ENCODE data around the gene UGT1A1. TPM values are rescaled to one million over a fixed set of nuclear protein-coding genes. Genes with fewer than 3 reads are reported as not detected.

UGT1A1 gene
- polyA plus RNA-seq, 2 of the 4 experiments (the other 2 are of a cell fraction) = 1.9 TPM

DNA sequence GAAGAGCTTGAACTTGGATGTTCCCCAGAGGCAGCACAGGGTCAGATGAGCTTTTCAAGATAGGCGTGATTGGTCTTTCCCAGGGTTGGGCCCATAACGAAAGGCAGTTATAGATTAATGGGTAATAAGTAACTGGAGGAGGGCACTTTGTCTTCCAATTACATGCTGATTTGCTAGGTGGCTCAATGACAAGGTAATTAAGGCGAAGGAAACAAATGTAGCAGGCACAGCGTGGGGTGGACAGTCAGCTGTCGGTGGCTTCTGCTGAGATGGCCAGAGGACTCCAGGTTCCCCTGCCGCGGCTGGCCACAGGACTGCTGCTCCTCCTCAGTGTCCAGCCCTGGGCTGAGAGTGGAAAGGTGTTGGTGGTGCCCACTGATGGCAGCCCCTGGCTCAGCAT, 41.5 kb upstream of the UGT1A1 start, which contains the start of gene UGT1A4:
Gene UGT1A4, plus strand, starts transcription at position 185 of the 400 bp plus-strand sequence. Its CDS starts 85 bp downstream, at position 270.
- ChIA-PET POLR2A (no interaction called here), CTCF (interaction anchor here (1.1 to 1.4 kb wide), 2 partner anchors 12 to 114 kb away, joined by 4 to 5 read pairs; no protein-coding TSS in a partner anchor)
- ATAC-seq (no peak; a peak in 1 of 6 replicates), FAIRE-seq (no peak), DNase-seq (ENCODE audit: low read depth in 1 of 2, low spot score in 1 of 2) (no peak)
- Histone ChIP-seq H3K9me3 (peaks cover 3% of the 10 kb centered on the region; the same call in 1 of the 3 replicates), H3K27ac (peak within 1 kb of the TSS; percentile 28 to 66; a peak in 4 of 6 replicates), H3K4me2 (no peak within 1 kb of the TSS), H3K4me3 (no peak within 1 kb of the TSS), H3K4me1 (peaks cover 7% of the 10 kb centered on the region; the same call in 1 of the 3 replicates)
- TF ChIP-seq CTCF (IDR thresholded peaks at IDR 0.05) (no peak), EP300 (IDR thresholded peaks at IDR 0.05) (no peak), GATA3 (IDR thresholded peaks at IDR 0.05; ENCODE audit: borderline replicate concordance) (no peak), NPAS2 (CRISPR knock-in tag; IDR thresholded peaks at IDR 0.05; ENCODE audit: borderline replicate concordance) (no peak), CHD4 (IDR thresholded peaks at IDR 0.05; ENCODE audit: borderline replicate concordance) (no peak), HDAC2 (IDR thresholded peaks at IDR 0.05) (no peak), TFCP2L1 (CRISPR knock-in tag; IDR thresholded peaks at IDR 0.05) (no peak), EHF (CRISPR knock-in tag; IDR thresholded peaks at IDR 0.05) (no peak), EHMT2 (IDR thresholded peaks at IDR 0.05; ENCODE audit: low read depth) (no peak), POLR2A (IDR thresholded peaks at IDR 0.05; ENCODE audit: low read length) (no peak), CBX8 (IDR thresholded peaks at IDR 0.05) (no peak), CBX2 (IDR thresholded peaks at IDR 0.05; ENCODE audit: borderline replicate concordance, low read depth) (no peak), MYC (IDR thresholded peaks at IDR 0.05; ENCODE audit: borderline replicate concordance, low read length) (no peak), KDM1A (IDR thresholded peaks at IDR 0.05; ENCODE audit: low read depth) (no peak), PBX3 (IDR thresholded peaks at IDR 0.05) (no peak)
- TF ChIP-seq, protein P1, sequence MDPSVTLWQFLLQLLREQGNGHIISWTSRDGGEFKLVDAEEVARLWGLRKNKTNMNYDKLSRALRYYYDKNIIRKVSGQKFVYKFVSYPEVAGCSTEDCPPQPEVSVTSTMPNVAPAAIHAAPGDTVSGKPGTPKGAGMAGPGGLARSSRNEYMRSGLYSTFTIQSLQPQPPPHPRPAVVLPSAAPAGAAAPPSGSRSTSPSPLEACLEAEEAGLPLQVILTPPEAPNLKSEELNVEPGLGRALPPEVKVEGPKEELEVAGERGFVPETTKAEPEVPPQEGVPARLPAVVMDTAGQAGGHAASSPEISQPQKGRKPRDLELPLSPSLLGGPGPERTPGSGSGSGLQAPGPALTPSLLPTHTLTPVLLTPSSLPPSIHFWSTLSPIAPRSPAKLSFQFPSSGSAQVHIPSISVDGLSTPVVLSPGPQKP (IDR thresholded peaks at IDR 0.05; ENCODE audit: low read depth, low read length) = no peak
- WGBS (ENCODE audit: missing lambda C conversion rate) = 96% methylated on average over 7 of the region's 7 CpGs

GRCh38 chr2:233728723-233729301, 31.3 kb upstream of the UGT1A1 start, which contains the start of gene UGT1A3:
Gene UGT1A3 (plus strand): TSS chr2:233729042. CDS start chr2:233729127, 85 bp downstream.
- Histone ChIP-seq H3K27ac (peak within 1 kb of the TSS; percentile 41 to 60; a peak in 4 of 6 replicates), H3K4me1 (peaks cover 11% of the 10 kb centered on the region; the same call in 2 of the 3 replicates), H3K4me2 (no peak within 1 kb of the TSS), H3K9me3 (0 out of 3 replicates have a peak, but pooled peaks cover 4% of the 10 kb centered on the region), H3K4me3 (no peak within 1 kb of the TSS)
- ChIA-PET POLR2A (no interaction called here), CTCF (interaction anchor here (1.2 to 1.5 kb wide), 2 partner anchors 17 to 155 kb away, joined by 3 to 4 read pairs; no protein-coding TSS in a partner anchor)
- FAIRE-seq = no peak
- 85% methylated on average over 8 of the region's 8 CpGs for WGBS (ENCODE audit: missing lambda C conversion rate)
- ATAC-seq = no peak; a peak in 1 of 6 replicates
- TF ChIP-seq BHLHE40 (IDR thresholded peaks at IDR 0.05; ENCODE audit: low read depth, low read length) = no peak
- no peak for TF ChIP-seq RFX5 (IDR thresholded peaks at IDR 0.05)
- TF ChIP-seq ESRRA (IDR thresholded peaks at IDR 0.05; ENCODE audit: borderline replicate concordance, low read length) = no peak
- no peak for TF ChIP-seq RARB (CRISPR knock-in tag; IDR thresholded peaks at IDR 0.05)
- no peak for TF ChIP-seq KDM1A (IDR thresholded peaks at IDR 0.05; ENCODE audit: low read depth)
- no peak for TF ChIP-seq JUN (IDR thresholded peaks at IDR 0.05)
- no peak for TF ChIP-seq HOXB5 (CRISPR knock-in tag; IDR thresholded peaks at IDR 0.05)
- TF ChIP-seq NR3C1 (IDR thresholded peaks at IDR 0.05) = no peak
- TF ChIP-seq EP300 (IDR thresholded peaks at IDR 0.05) = no peak
- TF ChIP-seq PHF8 (IDR thresholded peaks at IDR 0.05; ENCODE audit: borderline replicate concordance, low read depth) = no peak
- TF ChIP-seq HDAC2 (IDR thresholded peaks at IDR 0.05) = no peak
- TF ChIP-seq, protein P2, sequence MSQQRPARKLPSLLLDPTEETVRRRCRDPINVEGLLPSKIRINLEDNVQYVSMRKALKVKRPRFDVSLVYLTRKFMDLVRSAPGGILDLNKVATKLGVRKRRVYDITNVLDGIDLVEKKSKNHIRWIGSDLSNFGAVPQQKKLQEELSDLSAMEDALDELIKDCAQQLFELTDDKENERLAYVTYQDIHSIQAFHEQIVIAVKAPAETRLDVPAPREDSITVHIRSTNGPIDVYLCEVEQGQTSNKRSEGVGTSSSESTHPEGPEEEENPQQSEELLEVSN (IDR thresholded peaks at IDR 0.05; ENCODE audit: borderline replicate concordance, low read depth) = no peak
- TF ChIP-seq, protein P3, sequence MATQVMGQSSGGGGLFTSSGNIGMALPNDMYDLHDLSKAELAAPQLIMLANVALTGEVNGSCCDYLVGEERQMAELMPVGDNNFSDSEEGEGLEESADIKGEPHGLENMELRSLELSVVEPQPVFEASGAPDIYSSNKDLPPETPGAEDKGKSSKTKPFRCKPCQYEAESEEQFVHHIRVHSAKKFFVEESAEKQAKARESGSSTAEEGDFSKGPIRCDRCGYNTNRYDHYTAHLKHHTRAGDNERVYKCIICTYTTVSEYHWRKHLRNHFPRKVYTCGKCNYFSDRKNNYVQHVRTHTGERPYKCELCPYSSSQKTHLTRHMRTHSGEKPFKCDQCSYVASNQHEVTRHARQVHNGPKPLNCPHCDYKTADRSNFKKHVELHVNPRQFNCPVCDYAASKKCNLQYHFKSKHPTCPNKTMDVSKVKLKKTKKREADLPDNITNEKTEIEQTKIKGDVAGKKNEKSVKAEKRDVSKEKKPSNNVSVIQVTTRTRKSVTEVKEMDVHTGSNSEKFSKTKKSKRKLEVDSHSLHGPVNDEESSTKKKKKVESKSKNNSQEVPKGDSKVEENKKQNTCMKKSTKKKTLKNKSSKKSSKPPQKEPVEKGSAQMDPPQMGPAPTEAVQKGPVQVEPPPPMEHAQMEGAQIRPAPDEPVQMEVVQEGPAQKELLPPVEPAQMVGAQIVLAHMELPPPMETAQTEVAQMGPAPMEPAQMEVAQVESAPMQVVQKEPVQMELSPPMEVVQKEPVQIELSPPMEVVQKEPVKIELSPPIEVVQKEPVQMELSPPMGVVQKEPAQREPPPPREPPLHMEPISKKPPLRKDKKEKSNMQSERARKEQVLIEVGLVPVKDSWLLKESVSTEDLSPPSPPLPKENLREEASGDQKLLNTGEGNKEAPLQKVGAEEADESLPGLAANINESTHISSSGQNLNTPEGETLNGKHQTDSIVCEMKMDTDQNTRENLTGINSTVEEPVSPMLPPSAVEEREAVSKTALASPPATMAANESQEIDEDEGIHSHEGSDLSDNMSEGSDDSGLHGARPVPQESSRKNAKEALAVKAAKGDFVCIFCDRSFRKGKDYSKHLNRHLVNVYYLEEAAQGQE (IDR thresholded peaks at IDR 0.05) = no peak
- TF ChIP-seq NPAS2 (CRISPR knock-in tag; IDR thresholded peaks at IDR 0.05; ENCODE audit: borderline replicate concordance) = no peak
- no peak for TF ChIP-seq CBX2 (IDR thresholded peaks at IDR 0.05; ENCODE audit: borderline replicate concordance, low read depth)
- no peak for DNase-seq (ENCODE audit: low read depth in 1 of 2, low spot score in 1 of 2)

Data from A549 (cell line).